Sigmoid colon (tissue), 7 donors: Measurements from ENCODE around the gene FMN2. TPM values are rescaled to one million over a fixed set of nuclear protein-coding genes. Genes with fewer than 3 reads are reported as not detected.
"Not testable (repeated sequence)": the region's sequence is repeated elsewhere in the genome, so short reads cannot be mapped to it uniquely, and the experiment has no call there.

Experiments used
- DNase-seq: peaks from one replicate; pipeline ENCODE4 v3.0.0-alpha.2; 2019
- H3K27ac ChIP-seq, 4 donors: fragments of 200-600 bp; sonication (generic); one replicate each; pipeline ENCODE4 v1.5.1; 2016 to 2019; ENCODE audit warnings: mild to moderate bottlenecking in 1 of 4
- H3K27me3 ChIP-seq, 3 donors: fragments of 200-600 bp; sonication (generic); one replicate each; pipeline ENCODE4 v1.5.1; 2019; ENCODE audit warnings: mild to moderate bottlenecking in 1 of 3
- H3K36me3 ChIP-seq, 4 donors: fragments of 200-600 bp; sonication (generic); one replicate each; pipeline ENCODE4 v1.5.1; 2016 to 2019
- H3K4me1 ChIP-seq, 4 donors: fragments of 200-600 bp; sonication (generic); one replicate each; pipeline ENCODE4 v1.5.1; 2017 to 2019
- H3K4me3 ChIP-seq, 4 donors: fragments of 200-600 bp; sonication (generic); one replicate each; pipeline ENCODE4 v1.5.1; 2017 to 2019; ENCODE audit warnings: mild to moderate bottlenecking in 2 of 4, moderate library complexity in 1 of 4
- H3K9me3 ChIP-seq, 4 donors: fragments of 200-600 bp in 3 of 4; sonication (generic) in 3 of 4; one replicate each; pipeline versions ENCODE4 v1.5.1 to v1.6.1; 2013 to 2019
- CTCF ChIP-seq, 4 experiments: fragments of 450-650 bp in 3 of 4; fragments of 200-600 bp in 1 of 4; IDR thresholded peaks; one replicate each; pipeline ENCODE4 v1.5.1; 2016 to 2019; ENCODE audit warnings: antibody characterized with exemption in 4 of 4, mild to moderate bottlenecking in 3 of 4, moderate library complexity in 2 of 4
- EP300 ChIP-seq, 4 donors: sonication (generic); formaldehyde crosslinking; IDR thresholded peaks; one replicate each; pipeline ENCODE4 v1.6.1; 2017; ENCODE audit warnings: antibody characterized with exemption in 4 of 4
- POLR2A ChIP-seq, 2 donors: fragments of 450-650 bp; IDR thresholded peaks; one replicate each; pipeline ENCODE4 v1.6.1; 2016; ENCODE audit warnings: antibody characterized with exemption in 2 of 2, mild to moderate bottlenecking in 2 of 2, moderate library complexity in 2 of 2
- POLR2AphosphoS5 ChIP-seq, 4 donors: sonication (generic); formaldehyde crosslinking; IDR thresholded peaks; one replicate each; pipeline ENCODE4 v1.6.1; 2017; ENCODE audit warnings: antibody characterized with exemption in 4 of 4
- WGBS, 2 donors: extraction: QIAGEN DNeasy Blood & Tissue Kit; methylation state at CpG; one replicate each; pipeline ENCODE4 v1.1.7; 2013; 5-methylcytosine and 5-hydroxymethylcytosine counted together
- intact Hi-C: fragments of 100-400 bp; cut with DNase I; formaldehyde crosslinking; loops from one replicate; pipeline ENCODE4 v1.15.1; 2023
- polyA plus RNA-seq, 3 donors: library from polyadenylated mRNA; stranded (reverse); fragments of 200-250 nt; gene quantifications; one replicate each; pipeline ENCODE4 v1.2.3, GENCODE V29; 2013
- total RNA-seq, 4 donors: library from RNA; depleted of rRNA; stranded (reverse); fragments of >200 nt; gene quantifications; one replicate each; pipeline ENCODE4 v1.1.0, GENCODE V29; 2016
- donor health status: healthy with polysubstance abuse.
- donor health status: Bipolar disorder and iron deficiency.
- donor health status: healthy.

The FMN2 gene
- total and polyA plus RNA-seq, 7 donors = 1.5 to 16.9 (median 10.3) TPM

GRCh38 chr1:240414237-240414636, 322.6 kb downstream of the FMN2 start:
- no peak for DNase-seq
- Histone ChIP-seq H3K4me1 (no peaks in the 10 kb centered on the region), H3K9me3 (no peaks in the 10 kb centered on the region), H3K4me3 (no peak overlapping the region), H3K27ac (no peak overlapping the region), H3K27me3 (no peaks in the 10 kb centered on the region), H3K36me3 (no peaks in the 10 kb centered on the region)
- TF ChIP-seq CTCF (IDR thresholded peaks at IDR 0.05) = no peak
- TF ChIP-seq POLR2A (IDR thresholded peaks at IDR 0.05) = no peak
- intact Hi-C loops = no loop called here
- WGBS, 2 donors = 91 to 93% methylated on average over 6 of the region's 6 CpGs

GRCh38 chr1:240415011-240415410, 323.3 kb downstream of the FMN2 start:
- H3K9me3 ChIP-seq, H3K4me1 ChIP-seq, H3K27ac ChIP-seq, H3K4me3 ChIP-seq, intact Hi-C loops, DNase-seq, H3K27me3 ChIP-seq, H3K36me3 ChIP-seq: not testable (repeated sequence)
- WGBS, 2 donors = 92 to 100% methylated on average over 1 of the region's 1 CpG

- TF ChIP-seq EP300 (IDR thresholded peaks at IDR 0.05) (no peak), CTCF (IDR thresholded peaks at IDR 0.05) (no peak), POLR2A (IDR thresholded peaks at IDR 0.05) (no peak), POLR2AphosphoS5 (IDR thresholded peaks at IDR 0.05) (no peak)
- intact Hi-C loops = no loop called here
- Histone ChIP-seq H3K36me3 (no peaks in the 10 kb centered on the region), H3K4me3 (no peak overlapping the region), H3K27ac (no peak overlapping the region), H3K9me3 (no peaks in the 10 kb centered on the region), H3K4me1 (no peaks in the 10 kb centered on the region), H3K27me3 (no peaks in the 10 kb centered on the region)
- no peak for DNase-seq
- WGBS, 2 donors = 37 to 59% methylated on average over 4 of the region's 4 CpGs
These were observed 323.8 kb downstream of the FMN2 start for GRCh38 chr1:240415532-240415931.

- H3K4me1 ChIP-seq = no peaks in the 10 kb centered on the region
- no peak for TF ChIP-seq POLR2AphosphoS5 (IDR thresholded peaks at IDR 0.05)
- TF ChIP-seq CTCF (IDR thresholded peaks at IDR 0.05) = no peak
- no peak for TF ChIP-seq POLR2A (IDR thresholded peaks at IDR 0.05)
- no peak for TF ChIP-seq EP300 (IDR thresholded peaks at IDR 0.05)
- H3K9me3 ChIP-seq = no peaks in the 10 kb centered on the region
- DNase-seq = no peak
- H3K36me3 ChIP-seq = no peaks in the 10 kb centered on the region
- WGBS, 2 donors = 46 to 67% methylated on average over 2 of the region's 2 CpGs
- no peak overlapping the region for H3K4me3 ChIP-seq
- no peak overlapping the region for H3K27ac ChIP-seq
- no peaks in the 10 kb centered on the region for H3K27me3 ChIP-seq
- intact Hi-C loops = no loop called here
These were observed 325.6 kb downstream of the FMN2 start for GRCh38 chr1:240417317-240417716.

- Histone ChIP-seq H3K27me3 (no peaks in the 10 kb centered on the region), H3K4me1 (peaks cover 0 to 14% (median 0%) of the 10 kb centered on the region in 4 donors), H3K4me3 (no peak overlapping the region), H3K36me3 (no peaks in the 10 kb centered on the region), H3K9me3 (no peaks in the 10 kb centered on the region), H3K27ac (no peak overlapping the region)
- intact Hi-C loops = no loop called here
- TF ChIP-seq POLR2A (IDR thresholded peaks at IDR 0.05) = no peak
- no peak for TF ChIP-seq EP300 (IDR thresholded peaks at IDR 0.05)
- TF ChIP-seq CTCF (IDR thresholded peaks at IDR 0.05) = no peak
- no peak for TF ChIP-seq POLR2AphosphoS5 (IDR thresholded peaks at IDR 0.05)
- no peak for DNase-seq
- WGBS, 2 donors = 79 to 93% methylated on average over 5 of the region's 5 CpGs
These were observed 329.1 kb downstream of the FMN2 start for GRCh38 chr1:240420766-240421165.
